Activated T-cell treated with anti-CD3 and anti-CD28 coated beads, Interleukin-2, amount 50 U/mL, for 72 hours (primary cell): ENCODE data around the gene FMNL2. TPM values are rescaled to one million over a fixed set of nuclear protein-coding genes. Genes with fewer than 3 reads are reported as not detected.
A peak's percentile ranks its signal among the peaks of the same experiment; 100 is the strongest.
"Not testable (repeated sequence)": the region's sequence is repeated elsewhere in the genome, so short reads cannot be mapped to it uniquely, and the experiment has no call there.

Source experiments
- ATAC-seq, 2 donors: fragments of 150-1000 bp; cut with Tn5 transposase; replicated peaks in 1 of 2; 2 replicates each; pipeline ENCODE4 v1.10.0; 2021; ENCODE audit warnings: moderate library complexity in 2 of 2, mild to moderate bottlenecking in 1 of 2
- DNase-seq, 2 donors: peaks; one replicate each; pipeline ENCODE4 v3.0.0; 2021 to 2022; ENCODE audit warnings: mixed read lengths in 1 of 2
- H3K27ac Mint-ChIP-seq: one replicate; pipeline ENCODE4 v1.8.0; 2022; ENCODE audit warnings: mild to moderate bottlenecking, moderate library complexity, mixed read lengths
- H3K27me3 Mint-ChIP-seq: one replicate; pipeline ENCODE4 v1.8.0; 2022; ENCODE audit warnings: low read depth, mixed read lengths
- H3K36me3 Mint-ChIP-seq, 2 donors: one replicate each; pipeline ENCODE4 v1.8.0; 2022; ENCODE audit warnings: mixed read lengths in 2 of 2, mild to moderate bottlenecking in 1 of 2; ENCODE audit not compliant: insufficient read depth in 2 of 2
- H3K4me1 Mint-ChIP-seq: one replicate; pipeline ENCODE4 v1.8.0; 2022; ENCODE audit warnings: low read depth, mixed read lengths
- H3K4me3 Mint-ChIP-seq, 2 donors: one replicate each; pipeline ENCODE4 v1.8.0; 2022; ENCODE audit warnings: mild to moderate bottlenecking in 2 of 2, mixed read lengths in 2 of 2, moderate library complexity in 2 of 2
- H3K9me3 Mint-ChIP-seq, 2 donors: one replicate each; pipeline ENCODE4 v1.8.0; 2022; ENCODE audit warnings: mixed read lengths in 2 of 2
- total RNA-seq, 2 donors: library from RNA; stranded (reverse); gene quantifications; one replicate each; pipeline ENCODE4 v1.2.3, GENCODE V29; 2022

FMNL2 gene
- total RNA-seq, 2 donors from 2014 or later: 3.5 to 4.7 TPM

DNA sequence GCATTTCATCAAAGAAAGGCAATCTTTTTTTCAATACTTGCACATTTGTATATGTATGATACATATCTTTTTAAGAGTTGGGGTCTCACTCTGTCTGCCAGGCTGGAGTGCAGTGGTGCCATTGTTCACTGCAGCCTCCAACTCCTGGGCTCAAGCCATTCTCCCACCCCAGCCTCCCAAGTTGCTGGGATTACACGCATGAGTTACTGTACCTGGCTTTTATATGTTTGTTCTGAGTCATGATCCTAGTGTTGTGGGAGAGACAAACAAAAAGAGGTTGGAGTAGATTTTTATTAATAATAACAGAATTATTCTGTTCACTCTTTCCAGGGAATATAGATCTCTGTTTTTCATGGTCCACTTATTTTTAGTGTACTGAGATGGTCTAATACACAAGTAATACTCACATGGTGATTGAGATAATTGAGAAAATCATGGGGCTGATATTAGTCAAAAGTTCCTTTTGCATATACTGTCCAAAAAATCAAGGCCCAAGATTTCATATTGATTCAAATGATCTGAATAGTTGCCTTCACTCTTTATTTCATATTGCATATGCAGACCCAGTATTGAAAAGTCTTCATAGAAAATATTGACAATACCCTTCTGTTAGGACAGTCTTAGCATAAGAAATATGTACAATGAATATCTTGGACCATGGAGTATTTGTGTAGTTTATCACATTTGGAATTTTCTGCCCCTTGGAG is 138.3 kb downstream of the FMNL2 start:
- H3K27ac Mint-ChIP-seq: no peak overlapping the region
- no peaks in the 10 kb centered on the region for H3K36me3 Mint-ChIP-seq
- ATAC-seq (no peak), DNase-seq (no peak)
- H3K4me1 Mint-ChIP-seq: peaks cover 12% of the 10 kb centered on the region
- H3K4me3 Mint-ChIP-seq: no peak overlapping the region
- H3K9me3 Mint-ChIP-seq: no peaks in the 10 kb centered on the region
- no peaks in the 10 kb centered on the region for H3K27me3 Mint-ChIP-seq

DNA sequence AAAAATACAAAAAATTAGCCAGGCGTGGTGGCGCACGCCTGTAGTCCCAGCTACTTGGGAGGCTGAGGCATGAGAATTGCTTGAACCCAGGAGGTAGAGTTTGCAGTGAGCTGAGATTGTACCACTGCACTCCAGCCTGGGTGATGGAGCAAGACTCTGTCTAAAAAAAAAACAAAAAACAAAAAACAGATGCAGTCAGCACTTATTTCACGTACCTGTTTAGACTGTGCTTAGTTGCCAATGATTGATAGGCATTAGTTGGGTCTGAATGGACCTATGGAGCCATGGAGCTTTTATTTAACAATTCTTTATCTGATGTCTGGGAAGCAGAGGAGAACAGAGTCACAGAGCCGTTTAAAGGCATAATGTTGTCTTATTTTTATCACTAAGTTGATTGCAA is 139.5 kb downstream of the FMNL2 start:
- DNase-seq, H3K27ac Mint-ChIP-seq, ATAC-seq, H3K36me3 Mint-ChIP-seq, H3K9me3 Mint-ChIP-seq, H3K4me3 Mint-ChIP-seq, H3K4me1 Mint-ChIP-seq, H3K27me3 Mint-ChIP-seq: not testable (repeated sequence)

DNA sequence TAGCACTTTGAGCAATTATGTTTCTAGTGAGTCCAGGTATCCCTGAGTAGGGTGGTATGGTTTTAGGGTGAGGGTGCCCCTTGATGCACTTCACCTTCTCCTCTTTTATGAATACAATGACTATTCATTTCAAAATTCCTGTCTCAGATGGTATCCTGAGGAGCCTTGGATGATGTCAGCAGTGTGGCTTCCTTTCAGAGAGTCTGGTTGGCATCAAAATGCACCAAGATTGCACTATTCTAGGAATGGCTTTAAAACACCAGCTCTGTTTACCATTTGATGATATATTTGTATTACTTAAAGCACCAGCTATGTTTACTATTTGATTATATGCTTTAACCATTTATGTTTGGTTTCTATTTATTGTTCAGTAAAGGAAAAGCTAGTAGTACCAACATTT is 141.0 kb downstream of the FMNL2 start:
- no peaks in the 10 kb centered on the region for H3K9me3 Mint-ChIP-seq
- H3K27me3 Mint-ChIP-seq: no peaks in the 10 kb centered on the region
- no peak overlapping the region for H3K4me3 Mint-ChIP-seq
- no peaks in the 10 kb centered on the region for H3K4me1 Mint-ChIP-seq
- H3K27ac Mint-ChIP-seq: no peak overlapping the region
- no peak for ATAC-seq
- H3K36me3 Mint-ChIP-seq: no peaks in the 10 kb centered on the region
- DNase-seq: no peak

DNA sequence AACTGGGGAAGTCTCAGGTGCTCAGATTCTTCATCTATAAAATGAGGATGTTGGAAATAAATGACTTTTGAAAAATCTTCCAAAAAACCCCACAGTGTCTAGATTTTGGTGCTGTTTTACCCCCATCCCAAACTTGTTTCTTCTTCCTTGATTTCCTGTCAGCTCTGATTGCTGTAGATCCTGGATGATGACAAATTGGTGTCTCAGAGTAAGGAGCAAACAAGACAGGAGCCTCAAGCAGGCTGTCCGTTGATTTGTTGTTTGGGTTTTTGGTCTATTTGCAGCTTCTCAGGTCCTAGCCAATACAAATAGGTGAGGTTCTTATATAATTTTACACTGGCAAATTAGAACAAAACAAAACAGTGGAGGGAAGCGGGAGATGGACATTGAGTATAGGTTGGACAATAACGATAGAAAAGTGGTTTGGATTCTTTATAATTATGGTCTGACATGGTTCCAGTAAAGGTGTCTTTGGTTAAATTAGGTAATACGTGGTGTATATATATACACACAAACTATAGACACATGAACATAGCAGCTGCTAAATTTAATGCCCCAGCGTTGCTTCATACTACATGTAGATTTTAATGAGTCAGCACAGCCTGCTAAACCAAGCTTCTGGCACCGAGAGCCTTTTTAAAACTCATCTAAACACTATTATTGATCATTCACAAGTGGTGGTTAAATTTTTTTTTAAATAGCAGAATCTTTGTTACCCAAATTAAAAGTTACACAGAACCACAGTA is 142.5 kb downstream of the FMNL2 start:
- H3K27me3 Mint-ChIP-seq: no peaks in the 10 kb centered on the region
- no peaks in the 10 kb centered on the region for H3K9me3 Mint-ChIP-seq
- ATAC-seq: no peak
- no peak overlapping the region for H3K27ac Mint-ChIP-seq
- H3K4me1 Mint-ChIP-seq: no peaks in the 10 kb centered on the region
- H3K4me3 Mint-ChIP-seq: no peak overlapping the region
- DNase-seq: no peak
- no peaks in the 10 kb centered on the region for H3K36me3 Mint-ChIP-seq

DNA sequence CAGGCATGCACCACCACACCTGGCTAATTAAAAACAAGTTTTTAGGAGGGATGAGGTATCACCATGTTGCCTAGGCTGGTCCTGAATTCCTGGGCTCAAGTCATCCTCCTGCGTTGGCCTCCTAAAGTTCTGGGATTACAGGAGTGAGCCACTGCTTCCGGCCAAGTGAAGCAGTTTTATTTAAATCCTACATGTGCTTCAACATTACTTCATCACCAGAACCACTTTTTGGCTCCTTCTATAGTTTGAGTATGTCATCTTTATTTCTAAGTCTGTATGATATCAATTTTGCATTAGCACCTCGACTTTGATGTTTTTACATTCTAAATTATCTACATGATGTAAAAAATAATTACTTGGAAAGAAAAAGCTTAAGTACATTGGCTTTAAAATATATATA is 144.3 kb downstream of the FMNL2 start:
- H3K4me3 Mint-ChIP-seq: no peak overlapping the region
- no peak overlapping the region for H3K27ac Mint-ChIP-seq
- no peak for DNase-seq
- H3K27me3 Mint-ChIP-seq: no peaks in the 10 kb centered on the region
- no peaks in the 10 kb centered on the region for H3K9me3 Mint-ChIP-seq
- H3K4me1 Mint-ChIP-seq: no peaks in the 10 kb centered on the region
- no peaks in the 10 kb centered on the region for H3K36me3 Mint-ChIP-seq
- no peak for ATAC-seq

DNA sequence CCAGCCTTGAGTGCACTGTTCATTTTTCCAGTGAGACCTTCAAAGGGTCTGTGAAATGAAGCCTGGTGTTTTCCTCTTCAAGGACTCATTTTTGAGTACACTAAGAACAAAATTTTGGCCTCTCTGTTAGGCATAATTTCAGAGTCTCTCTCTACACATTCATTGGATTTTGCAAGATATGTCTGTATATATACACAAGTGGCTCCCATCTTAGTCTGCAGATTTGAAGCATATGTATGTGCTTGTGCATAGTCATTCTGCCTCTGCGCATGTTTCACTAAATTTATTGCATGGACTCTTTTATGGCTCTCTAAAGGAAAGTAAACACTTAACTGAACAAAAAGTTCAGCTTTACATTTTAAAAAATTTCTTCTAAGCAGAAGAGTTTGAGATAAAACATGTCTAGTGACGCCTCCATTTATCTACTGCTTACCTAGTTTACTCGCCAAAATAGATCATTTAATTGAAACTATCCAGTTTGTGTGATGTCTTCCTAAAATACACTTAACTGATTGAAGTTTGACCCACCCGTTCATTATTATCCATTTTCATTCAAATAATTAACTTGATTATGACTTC is 145.9 kb downstream of the FMNL2 start:
- DNase-seq: no peak
- H3K4me1 Mint-ChIP-seq: no peaks in the 10 kb centered on the region
- no peak overlapping the region for H3K27ac Mint-ChIP-seq
- H3K27me3 Mint-ChIP-seq: no peaks in the 10 kb centered on the region
- no peak for ATAC-seq
- H3K9me3 Mint-ChIP-seq: no peaks in the 10 kb centered on the region
- H3K4me3 Mint-ChIP-seq: no peak overlapping the region
- H3K36me3 Mint-ChIP-seq: no peaks in the 10 kb centered on the region

DNA sequence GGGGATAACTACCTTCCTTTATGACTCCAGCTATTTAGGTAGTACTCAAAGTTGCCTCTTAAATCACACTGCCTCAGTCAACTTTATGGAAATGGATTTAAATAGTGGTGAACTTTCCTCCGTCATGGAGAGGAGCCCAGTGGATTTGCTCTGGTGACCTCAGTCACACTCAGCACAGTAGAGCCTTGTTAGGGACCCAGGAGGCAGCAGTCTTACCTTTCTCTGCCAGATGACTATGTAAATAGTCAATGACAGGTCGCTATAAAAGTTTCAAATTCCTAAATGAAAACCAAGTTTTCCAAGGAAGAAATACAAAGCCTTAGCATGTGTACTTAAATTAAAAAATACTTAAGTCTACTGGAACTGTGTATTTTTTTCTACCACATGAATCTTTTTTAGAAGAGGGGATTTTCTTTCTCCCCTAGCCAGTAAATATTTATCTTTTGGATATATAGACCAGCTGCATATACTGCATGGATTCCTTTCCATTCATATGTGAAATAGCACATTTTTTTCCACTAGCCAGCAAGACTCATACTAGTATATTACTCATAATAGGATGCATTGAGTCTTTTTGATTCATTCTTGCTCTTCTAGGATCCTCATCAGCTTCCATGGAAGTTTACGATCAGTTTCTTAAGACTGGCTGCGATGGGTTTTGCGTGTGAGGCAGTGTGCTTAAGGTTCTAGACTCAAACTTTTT is 147.1 kb downstream of the FMNL2 start:
- no peaks in the 10 kb centered on the region for H3K4me1 Mint-ChIP-seq
- H3K27me3 Mint-ChIP-seq: peaks cover 7% of the 10 kb centered on the region
- DNase-seq (no peak), ATAC-seq (no peak)
- H3K4me3 Mint-ChIP-seq: no peak overlapping the region
- no peaks in the 10 kb centered on the region for H3K9me3 Mint-ChIP-seq
- H3K36me3 Mint-ChIP-seq: no peaks in the 10 kb centered on the region
- no peak overlapping the region for H3K27ac Mint-ChIP-seq

DNA sequence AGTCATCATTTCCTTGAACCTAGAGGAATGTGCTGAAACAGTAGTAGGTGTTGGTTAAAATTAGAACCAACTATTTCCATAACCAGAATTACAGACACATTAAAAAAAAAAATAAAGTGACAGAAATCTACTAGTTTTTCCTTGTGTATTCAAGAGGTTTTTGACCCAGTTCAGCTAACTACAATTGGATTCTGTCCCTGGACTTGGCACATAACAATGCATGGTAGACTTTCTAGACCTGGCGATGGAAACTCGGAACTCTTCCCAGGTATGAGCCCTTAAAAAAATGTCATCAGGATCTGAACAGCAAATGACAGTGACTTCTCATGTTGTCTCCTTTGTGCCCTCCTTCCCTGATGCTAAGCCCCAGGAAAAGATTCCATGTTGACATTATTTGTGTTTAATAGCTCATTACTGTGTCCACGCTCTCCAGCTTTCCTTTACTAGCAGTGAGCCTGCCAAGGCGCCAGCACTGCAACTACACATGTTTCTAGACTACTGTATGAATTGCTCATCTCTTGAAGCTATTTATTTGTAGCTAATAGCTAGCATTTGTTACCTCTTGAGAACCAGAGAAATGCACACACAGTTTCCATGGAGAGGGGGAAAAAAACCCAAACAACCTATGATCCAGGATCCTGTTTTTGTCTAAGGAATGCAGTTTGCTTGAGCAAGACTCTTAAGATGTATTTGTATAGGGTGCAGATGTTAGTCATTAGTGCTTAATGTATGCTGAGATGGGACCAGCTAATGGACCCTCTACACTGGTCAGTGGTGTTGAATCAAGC is 148.5 kb downstream of the FMNL2 start:
- Mint-ChIP-seq H3K27ac (no peak overlapping the region), H3K9me3 (no peaks in the 10 kb centered on the region), H3K4me1 (no peaks in the 10 kb centered on the region), H3K27me3 (peaks cover 7% of the 10 kb centered on the region), H3K36me3 (no peaks in the 10 kb centered on the region), H3K4me3 (no peak overlapping the region)
- ATAC-seq: no peak
- DNase-seq: no peak

DNA sequence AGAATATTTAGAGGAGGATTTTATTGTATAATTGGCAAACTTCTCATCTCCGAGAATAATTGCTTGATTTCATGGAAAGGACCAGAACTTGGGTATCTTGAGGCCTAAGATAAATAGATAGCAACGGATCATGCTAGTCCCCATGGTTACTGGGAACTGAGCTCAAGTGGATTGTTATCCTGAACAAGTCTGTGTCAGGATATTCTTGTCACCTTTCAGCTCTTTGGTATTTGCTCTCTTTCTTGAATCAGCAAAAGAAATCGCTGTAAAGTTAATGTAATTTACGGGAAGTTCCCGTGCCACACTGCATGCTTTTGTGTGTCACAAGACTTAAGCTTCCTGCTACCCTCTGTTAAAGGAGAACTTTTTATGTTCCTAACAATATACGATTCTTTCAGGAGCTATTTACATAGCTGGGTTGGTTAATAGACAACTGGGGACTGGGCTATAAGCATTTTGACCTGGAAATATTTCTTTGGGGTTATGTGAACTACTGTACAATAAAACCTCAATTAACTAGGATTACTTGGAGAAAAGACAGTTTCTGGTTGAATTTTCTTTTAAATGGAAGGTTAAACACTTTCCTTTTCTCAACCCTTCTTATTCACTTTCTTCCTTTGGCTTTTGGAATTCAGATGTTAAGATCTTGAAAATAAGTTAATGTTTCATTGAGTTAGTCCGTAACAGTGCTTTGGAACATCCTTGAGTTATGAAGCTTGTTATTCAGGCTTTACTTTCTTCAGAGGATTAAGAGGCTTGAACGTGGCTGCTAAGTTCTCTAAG is 151.2 kb downstream of the FMNL2 start:
- H3K4me3 Mint-ChIP-seq: no peak overlapping the region

DNA sequence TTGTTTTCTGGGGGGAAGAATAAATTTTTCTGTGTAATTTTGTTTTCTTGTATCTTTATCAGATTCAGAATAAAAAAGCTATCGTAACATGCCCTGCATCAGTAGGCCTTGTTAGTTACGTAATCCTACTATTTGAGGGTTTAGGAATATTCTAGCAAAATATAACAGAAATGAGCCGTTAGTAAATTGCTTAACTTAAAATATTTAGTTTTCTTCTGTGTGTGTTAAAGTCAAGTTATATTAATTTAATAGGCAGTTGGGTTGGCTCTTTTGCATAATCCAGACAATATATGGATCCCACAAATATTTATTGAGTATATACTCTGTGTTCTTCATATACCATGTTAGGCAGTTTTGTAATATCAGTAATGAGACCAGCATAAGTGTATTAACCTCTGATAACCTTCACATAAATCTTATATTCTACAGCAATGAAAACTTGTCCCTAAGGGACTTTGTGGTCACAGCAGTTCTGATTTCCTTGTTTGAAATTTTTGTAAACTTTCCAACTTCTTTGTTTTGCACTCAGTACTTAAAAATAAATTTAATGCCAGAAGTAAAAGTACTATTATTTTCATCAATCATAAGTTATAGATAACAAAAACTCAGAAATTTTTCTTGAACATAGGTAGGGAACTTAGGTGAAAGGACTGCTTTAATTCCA is 151.9 kb downstream of the FMNL2 start:
- no peaks in the 10 kb centered on the region for H3K9me3 Mint-ChIP-seq
- no peak overlapping the region for H3K27ac Mint-ChIP-seq
- H3K36me3 Mint-ChIP-seq: no peaks in the 10 kb centered on the region
- H3K4me1 Mint-ChIP-seq: no peaks in the 10 kb centered on the region
- H3K27me3 Mint-ChIP-seq: peaks cover 38% of the 10 kb centered on the region
- ATAC-seq (no peak), DNase-seq (no peak)
- no peak overlapping the region for H3K4me3 Mint-ChIP-seq

More for the DNA sequence above, 151.2 kb downstream of the FMNL2 start:
- H3K9me3 Mint-ChIP-seq: no peaks in the 10 kb centered on the region
- H3K27me3 Mint-ChIP-seq: peaks cover 31% of the 10 kb centered on the region
- no peaks in the 10 kb centered on the region for H3K4me1 Mint-ChIP-seq
- H3K36me3 Mint-ChIP-seq: no peaks in the 10 kb centered on the region
- DNase-seq (no peak), ATAC-seq (no peak)
- H3K27ac Mint-ChIP-seq: no peak overlapping the region

DNA sequence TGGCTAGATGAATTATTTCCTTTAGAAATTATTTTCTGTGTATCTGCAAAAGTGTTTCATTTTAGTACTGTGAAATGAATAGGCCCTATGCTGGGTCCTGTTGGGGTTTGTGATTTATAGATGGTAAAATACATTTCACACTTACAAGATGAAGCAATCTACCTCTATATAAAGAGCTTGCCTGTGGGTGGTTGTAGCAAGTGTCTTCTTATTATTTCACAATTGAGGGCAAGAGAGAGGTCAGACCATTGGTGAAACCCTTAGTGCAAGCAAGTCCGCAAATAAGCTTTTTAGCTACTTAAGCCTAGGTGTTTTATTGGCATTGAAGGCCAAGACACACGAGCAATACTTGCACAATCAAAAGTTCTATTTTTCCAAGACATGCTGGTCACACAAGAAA is 153.1 kb downstream of the FMNL2 start:
- peaks cover 48% of the 10 kb centered on the region for H3K27me3 Mint-ChIP-seq
- no peaks in the 10 kb centered on the region for H3K36me3 Mint-ChIP-seq
- H3K4me3 Mint-ChIP-seq: no peak overlapping the region
- no peaks in the 10 kb centered on the region for H3K9me3 Mint-ChIP-seq
- DNase-seq: no peak
- ATAC-seq: peak in 1 of 2 donors; percentile 36
- H3K27ac Mint-ChIP-seq: no peak overlapping the region
- no peaks in the 10 kb centered on the region for H3K4me1 Mint-ChIP-seq

DNA sequence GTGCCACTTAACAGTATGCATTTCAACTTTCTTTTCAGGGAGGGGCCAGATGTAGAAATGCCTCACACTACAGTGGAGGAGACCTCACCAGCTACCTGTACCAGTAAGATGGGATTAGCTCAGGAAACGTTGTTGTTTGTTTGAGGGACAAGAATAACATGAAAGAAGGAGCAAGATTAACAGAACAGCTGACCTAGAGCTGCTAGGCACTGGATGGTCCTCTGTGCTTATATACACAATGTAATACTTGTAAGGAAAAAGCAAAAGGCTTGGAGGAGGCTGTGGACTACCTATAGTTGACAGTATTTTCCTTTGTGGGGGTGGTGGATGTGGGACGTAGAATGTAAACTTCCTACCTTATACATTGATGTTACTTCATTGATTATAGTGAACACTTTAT is 154.4 kb downstream of the FMNL2 start:
- Mint-ChIP-seq H3K4me1 (no peaks in the 10 kb centered on the region), H3K9me3 (no peaks in the 10 kb centered on the region), H3K36me3 (no peaks in the 10 kb centered on the region), H3K4me3 (no peak overlapping the region), H3K27ac (no peak overlapping the region), H3K27me3 (peaks cover 59% of the 10 kb centered on the region)
- DNase-seq: no peak
- ATAC-seq: no peak
